ENCODE measurements around the gene AXIN1.
A peak's percentile ranks its signal among the peaks of the same experiment; 100 is the strongest.
"Not testable (repeated sequence)": the region's sequence is repeated elsewhere in the genome, so short reads cannot be mapped to it uniquely, and the experiment has no call there.

AXIN1 gene

DNA sequence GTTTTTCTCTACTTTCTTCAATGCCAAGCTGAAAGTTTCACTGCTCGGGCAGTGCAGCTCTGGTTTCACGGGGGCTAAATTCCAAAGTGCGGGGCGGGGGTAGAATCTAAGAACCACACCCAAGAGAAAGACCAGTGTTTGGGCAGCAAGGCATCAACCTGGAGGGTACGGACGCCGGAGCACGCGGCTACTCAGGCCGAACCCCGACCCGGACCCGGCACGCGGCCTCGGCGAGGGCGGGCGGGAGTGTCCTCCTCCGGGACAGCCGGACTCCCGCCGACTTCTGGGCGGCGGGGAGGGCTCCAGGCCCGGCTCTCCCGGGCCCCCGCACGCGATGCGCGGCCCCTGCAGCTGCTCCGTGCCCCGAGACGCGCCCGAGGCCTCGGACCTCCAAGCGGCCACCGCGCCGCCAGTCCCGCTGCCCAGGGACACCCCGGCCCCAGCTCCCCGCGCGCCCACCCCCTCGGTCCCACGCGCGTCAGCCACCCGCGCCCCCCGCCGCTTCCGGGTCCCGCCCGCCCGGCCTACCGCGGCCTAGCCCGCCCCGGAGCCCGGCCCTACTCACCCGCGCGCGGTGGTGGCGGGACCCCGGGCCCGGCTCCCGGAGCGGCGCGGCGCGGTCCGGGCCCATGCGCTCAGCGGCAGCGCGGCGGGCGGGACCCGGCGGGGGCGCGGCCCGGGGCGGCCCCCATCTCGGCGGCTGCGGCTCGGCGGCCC lies 561 bp downstream of the AXIN1 start:
- peak; percentile 40 for DNase-seq (ENCODE audit: low read depth)

DNA sequence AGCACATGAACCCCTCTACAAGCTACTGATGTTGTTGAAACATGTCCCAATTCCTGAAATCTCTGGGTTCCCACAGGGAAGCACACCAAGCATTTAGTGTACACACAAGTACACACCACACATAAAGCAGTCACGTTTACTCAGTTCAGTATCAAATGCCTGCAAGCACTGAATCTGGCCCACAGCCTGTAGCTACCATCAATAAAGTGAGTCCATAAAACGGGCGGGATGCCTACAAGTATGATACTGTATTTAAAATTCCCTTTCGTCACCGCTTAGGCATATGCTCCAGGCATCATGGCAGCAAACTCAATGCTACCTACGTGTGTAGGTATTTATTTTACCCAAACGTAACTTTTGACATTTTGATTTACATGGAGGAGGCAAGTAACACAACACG lies 2.3 kb downstream of the AXIN1 start:
- no peak for DNase-seq (ENCODE audit: low read depth)

DNA sequence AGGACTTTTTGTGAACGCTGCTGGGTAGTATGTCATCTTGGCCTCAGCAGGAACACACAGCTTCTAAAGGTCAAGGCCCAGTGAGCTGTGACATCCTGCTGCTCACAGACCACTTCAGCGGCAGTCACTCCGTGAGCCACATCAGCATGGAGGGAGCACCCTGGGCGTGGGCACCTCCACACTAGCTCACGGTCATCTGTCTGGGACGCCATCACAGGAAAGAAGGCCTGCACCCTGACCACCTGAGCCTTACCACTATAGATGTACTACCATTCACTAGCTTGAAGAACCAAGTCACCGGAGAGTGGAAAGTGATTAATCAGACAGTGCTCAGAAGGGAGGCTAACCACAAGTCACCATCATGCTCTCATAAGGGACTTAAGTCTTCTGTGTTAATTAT lies 3.3 kb downstream of the AXIN1 start:
- DNase-seq (ENCODE audit: low read depth): no peak

DNA sequence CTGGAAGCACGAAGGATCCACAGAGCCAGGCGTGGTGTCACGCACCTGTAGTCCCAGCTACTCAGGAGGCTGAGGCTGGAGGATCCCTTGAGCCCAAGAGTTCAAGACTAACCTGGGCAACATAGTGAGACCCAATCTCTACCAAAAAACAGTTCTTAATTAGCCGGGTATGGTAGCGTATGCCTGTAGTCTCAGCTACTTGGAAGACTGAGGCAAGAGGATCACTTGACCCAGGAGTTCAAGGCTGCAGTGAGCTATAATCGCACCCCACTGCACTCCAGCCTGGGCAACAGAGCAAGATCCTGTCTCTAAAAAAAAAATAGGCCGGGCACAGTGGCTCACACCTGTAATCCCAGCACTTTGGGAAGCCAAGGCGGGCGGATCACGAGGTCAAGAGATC lies 4.0 kb downstream of the AXIN1 start:
- not testable (repeated sequence) for DNase-seq (ENCODE audit: low read depth)

DNA sequence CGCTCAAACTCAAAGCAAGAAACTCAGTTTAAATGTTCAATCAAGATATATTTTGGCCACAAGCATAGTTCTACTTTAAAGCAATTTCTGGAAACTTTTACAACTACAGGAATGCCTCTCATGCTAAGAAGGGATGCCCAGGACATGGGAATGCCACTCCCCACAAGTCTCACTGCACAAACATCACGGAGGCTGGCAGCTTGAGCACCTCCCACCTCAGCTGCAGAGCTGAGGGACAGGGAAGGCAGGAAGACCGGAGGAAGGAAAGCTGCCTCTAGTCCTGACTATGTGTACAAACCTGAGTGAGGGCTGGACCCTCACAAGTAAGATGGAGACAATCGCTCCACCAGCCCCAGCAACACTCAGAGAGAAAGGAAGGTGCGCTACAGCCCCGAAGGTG lies 5.3 kb downstream of the AXIN1 start:
- DNase-seq (ENCODE audit: low read depth): no peak

DNA sequence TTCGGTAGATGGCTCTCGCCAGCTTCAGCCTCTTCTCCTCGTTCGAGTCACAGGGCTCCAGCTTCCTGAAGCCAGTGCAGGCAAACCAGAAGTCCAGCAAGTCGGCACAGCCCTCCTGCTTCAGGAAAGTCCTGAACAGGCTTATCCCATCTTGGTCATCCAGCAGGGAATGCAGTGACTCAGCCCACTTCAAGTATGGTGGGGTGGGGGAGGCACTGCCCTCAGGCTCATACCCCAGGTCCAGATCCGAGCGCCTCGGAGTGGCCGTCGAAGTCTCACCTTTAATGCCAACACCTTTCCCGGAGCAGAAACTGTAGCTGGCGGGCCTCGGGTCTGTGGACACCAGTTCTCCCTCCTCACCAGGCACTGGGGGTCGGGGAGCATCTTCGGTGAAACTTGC lies 5.9 kb downstream of the AXIN1 start:
- DNase-seq (ENCODE audit: low read depth): no peak

DNA sequence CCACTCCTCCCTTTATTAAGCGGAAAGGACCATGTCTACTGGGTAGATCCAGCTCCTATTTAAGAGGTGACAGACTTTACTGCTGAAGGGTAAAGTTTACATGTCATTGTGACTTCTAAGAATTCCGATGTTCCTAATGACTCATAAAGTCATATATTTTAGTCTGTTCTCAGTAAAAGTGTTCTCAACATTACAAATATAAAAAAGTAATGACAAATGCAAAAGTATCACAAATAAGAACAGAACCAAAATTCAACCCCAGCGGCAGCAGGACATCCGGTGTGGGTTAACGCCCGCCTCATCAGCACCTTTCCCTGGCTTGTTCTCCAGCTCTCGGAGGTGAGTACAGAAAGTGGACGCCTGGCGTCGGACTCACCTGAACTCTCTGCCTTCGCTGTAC lies 6.8 kb downstream of the AXIN1 start:
- no peak for DNase-seq (ENCODE audit: low read depth)

DNA sequence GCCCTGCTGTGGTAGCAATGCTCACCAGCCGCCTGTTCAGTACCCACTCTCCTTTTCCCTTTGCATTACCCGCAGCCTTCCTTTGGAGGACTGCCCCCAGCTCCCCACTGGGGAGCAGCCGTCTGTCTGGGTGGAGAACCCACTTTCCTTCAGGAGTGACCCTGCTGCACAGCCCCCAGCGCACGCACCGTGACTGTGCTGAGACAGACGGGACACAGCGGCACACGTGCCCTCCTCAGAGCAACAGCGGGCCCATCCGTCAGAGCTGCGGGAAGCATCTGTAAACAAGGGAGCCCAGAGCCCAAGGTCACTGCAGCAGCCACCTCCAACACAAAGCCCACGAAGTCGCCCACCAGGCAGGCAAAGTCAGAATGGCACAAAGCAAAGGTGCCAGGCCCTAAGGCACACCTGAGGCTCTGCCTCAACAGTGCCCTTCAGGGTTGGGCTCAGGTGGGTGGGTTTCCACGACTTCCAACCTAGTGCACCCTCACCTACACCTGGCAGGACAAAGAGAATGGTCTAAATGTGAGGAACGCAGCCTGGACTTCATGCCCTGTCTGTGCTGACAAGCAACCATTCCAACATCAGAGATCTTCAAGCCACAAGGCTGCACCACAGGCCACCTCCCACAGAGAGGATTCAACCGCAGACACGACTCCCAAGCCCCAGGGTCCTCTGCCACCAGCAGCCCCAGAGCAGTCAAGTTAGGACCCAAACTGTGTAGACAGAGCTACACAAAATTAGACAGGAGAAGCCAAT lies 9.9 kb downstream of the AXIN1 start:
- DNase-seq (ENCODE audit: low read depth): no peak

DNA sequence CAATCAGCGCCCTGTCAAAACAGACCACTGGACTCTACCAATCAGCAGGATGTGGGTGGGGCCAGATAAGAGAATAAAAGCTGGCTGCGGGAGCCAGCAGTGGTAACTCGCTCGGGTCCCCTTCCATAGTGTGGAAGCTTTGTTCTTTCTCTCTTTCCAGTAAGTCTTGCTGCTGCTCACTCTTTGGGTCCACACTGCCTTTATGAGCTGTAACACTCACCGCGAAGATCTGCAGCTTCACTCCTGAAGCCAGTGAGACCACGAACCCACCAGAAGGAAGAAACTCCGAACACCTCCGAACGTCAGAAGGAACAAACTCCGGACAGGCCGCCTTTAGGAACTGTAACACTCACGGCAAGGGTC lies 10.6 kb downstream of the AXIN1 start:
- not testable (repeated sequence) for DNase-seq (ENCODE audit: low read depth)

DNA sequence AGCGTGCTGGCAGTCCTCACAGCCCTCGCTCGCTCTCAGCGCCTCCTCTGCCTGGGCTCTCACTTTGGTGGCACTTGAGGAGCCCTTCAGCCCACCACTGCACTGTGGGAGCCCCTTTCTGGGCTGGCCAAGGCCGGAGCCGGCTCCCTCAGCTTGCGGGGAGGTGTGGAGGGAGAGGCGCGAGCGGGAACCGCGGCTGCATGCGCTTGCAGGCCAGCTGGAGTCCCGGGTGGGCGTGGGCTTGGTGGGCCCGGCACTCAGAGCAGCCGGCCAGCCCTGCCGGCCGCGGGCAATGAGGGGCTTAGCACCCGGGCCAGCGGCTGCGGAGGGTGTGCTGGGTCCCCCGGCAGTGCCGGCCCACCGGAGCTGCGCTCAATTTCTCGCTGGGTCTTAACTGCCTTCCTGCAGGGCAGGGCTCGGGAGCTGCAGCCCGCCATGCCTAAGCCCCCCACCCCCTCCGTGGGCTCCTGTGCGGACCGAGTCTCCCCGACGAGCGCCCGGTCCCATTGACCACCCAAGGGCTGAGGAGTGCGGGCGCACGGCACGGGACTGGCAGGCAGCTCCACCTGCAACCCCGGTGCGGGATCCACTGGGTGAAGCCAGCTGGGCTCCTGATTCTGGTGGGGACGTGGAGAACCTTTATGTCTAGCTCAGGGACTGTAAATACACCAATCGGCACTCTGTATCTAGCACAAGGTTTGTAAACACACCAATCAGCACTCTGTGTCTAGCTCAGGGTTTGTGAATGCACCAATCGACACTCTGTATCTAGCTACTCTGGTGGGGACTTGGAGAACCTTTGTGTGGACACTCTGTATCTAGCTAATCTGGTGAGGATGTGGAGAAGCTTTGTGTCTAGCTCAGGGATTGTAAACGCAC lies 11.2 kb downstream of the AXIN1 start:
- not testable (repeated sequence) for DNase-seq (ENCODE audit: low read depth)

DNA sequence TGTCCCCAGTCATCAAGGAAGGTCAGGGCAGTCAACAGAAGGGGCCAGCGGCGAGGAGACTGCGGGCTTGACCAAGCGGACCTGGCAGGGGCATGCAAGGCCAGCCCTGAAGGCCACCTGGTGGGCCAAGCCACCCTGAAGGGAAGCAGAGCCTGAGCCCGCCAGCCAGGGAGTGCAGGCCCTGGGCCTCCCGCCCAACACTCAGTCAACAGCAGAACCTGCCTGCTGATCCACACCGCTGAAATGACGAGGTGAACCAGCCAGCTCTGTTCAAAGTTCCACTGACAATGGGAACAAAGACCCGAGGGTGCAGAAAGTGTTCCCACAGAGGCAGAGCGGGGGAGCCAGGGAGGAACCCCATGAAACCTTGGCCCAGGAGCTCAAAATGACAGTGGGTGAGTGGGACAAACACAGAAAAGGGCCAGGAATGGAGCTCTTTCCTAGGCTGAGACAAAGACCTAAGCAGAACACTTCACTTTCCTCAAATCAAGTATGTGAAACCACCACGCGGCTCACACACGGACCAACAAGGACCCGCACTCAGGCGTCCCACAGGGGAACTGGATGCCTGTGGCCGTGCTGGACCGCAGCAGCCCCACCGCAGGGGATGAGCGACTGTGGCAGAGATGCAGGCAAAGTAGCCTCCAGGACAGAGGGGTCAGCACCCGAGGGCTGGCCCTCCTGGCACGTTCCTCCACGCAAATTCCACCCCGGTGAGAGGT lies 12.0 kb downstream of the AXIN1 start:
- DNase-seq (ENCODE audit: low read depth): no peak

DNA sequence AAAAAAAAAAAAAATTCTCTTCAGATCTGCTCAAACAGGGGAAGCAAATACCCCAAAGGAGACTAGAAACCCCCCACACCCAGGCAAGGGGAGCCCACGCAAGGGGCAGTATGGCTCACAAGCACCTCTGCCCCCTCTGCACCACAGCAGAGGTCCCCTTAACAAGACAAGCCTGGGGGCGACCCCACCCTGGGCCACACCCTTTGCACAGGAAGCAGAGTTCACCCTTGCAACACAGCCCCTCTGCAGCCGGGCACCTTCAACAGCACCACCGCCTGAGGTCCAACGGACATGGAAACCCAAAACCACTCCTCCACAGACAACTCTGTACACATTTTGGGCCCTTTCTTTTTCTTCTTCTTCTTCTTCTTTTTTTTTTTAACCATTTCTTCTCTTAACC lies 12.8 kb downstream of the AXIN1 start:
- DNase-seq (ENCODE audit: low read depth): no peak

DNA sequence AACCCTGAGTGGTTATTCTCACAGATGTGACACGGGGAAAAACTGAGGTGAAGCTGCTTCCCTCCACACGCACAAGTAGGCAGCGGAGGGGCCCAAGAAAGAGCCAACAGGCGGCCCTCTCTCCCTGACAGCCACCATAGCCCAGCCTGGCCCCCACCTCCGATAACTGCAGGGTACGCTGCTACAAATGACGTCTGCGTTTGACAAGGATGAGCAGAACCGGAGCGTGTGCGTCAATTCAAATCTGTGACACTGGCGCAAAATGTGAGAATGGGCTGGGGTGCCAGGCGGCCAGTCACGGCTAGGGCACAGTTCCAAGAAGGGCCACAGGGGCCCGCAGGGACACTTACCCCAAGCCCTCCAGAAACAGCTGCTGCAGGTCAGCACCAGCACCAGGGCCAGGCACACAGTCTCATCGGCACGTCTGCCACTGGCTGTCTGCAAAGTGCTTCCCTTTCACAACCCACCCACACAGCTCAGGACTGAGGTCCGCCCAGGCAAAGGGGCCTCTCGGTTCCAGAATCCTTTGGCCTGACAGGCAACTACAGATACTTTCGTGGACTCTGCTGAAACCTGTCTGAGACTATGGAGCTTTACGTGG lies 14.4 kb downstream of the AXIN1 start:
- DNase-seq (ENCODE audit: low read depth): no peak

DNA sequence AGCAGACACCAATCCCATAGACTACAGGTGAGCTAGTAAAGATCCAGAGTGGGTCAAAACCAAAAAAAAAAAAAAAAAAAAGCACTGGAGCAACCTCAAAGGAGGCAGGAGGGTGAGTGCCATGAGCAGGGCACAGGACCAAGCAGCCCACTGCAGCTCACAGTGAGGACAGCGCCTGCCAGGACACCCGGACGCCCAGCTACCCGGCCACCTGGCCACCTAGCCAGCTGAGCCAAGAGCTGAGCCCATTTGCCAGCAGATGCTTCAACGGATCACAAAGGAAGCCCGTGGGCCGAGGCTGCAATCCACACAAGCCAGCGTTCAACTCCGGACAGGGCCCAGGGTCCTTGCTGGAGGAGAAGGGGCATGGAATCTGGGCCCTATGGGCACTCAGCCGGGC lies 15.1 kb downstream of the AXIN1 start:
- DNase-seq (ENCODE audit: low read depth): no peak

DNA sequence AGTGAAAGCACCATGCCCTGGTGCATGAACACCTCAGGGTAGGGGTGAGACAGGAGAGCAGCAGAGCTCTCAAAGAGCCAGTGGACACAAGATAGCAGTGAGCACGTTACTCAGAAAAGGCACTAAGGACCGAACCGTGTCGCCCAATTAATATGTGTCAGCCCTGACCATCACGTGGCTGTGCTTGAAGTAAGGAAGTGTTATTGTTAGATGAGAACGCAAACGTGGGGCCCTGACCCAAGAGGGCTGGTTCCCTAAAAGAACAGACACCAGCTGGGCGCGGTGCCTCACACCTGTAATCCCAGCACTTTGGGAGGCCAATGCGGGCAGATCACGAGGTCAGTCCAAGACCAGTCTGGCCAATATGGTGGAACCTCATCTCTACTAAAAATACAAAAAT lies 16.3 kb downstream of the AXIN1 start:
- DNase-seq (ENCODE audit: low read depth): no peak

DNA sequence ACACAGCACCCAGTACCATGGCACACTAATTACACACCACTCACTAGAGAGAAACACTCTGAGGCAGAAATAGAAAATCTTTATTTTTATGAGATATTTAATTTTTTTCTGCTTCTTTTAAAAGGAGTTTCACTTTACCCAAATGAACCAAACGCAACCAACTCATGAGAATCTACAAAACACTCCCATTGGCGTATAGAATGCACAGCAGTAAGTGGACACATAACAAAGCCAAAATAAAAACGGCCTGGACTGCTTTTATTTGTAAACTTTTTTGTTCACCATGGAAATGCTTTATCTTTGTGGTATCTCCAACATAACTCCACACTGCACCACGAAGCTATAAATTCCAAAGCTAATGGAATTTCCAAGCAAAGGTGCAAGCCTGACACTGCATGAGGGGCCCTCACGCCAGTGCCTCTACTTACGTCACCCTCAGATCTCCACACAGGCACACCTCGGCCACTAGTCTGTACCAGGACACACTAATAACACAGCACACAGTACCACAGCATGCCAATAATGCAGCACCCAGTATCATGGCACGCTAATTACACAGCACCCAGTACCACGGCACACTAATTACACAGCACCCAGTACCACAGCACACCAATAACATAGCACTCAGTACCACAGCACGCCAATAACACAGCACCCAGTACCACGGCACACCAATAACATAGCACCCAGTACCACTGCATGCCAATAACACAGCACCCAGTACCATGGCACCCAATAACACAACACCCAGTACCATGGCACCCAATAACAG lies 17.5 kb downstream of the AXIN1 start:
- DNase-seq (ENCODE audit: low read depth): not testable (repeated sequence)

DNA sequence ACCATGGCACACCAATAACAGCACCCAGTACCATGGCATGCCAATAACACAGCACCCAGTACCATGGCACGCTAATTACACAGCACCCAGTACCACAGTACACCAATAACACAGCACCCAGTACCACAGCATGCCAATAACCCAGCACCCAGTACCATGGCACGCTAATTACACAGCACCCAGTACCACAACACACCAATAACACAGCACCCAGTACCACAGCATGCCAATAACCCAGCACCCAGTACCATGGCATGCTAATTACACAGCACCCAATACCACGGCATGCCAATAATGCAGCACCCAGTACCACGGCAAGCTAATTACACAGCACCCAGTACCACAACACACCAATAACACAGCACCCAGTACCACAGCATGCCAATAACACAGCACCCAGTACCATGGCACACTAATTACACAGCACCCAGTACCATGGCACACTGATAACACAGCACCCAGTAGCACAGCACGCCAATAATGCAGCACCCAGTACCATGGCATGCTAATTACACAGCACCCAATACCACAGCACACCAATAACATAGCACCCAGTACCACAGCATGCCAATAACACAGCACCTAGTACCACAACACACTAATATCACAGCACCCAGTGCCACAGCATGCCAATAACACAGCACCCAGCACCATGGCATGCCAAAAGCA lies 18.2 kb downstream of the AXIN1 start:
- DNase-seq (ENCODE audit: low read depth): not testable (repeated sequence)

DNA sequence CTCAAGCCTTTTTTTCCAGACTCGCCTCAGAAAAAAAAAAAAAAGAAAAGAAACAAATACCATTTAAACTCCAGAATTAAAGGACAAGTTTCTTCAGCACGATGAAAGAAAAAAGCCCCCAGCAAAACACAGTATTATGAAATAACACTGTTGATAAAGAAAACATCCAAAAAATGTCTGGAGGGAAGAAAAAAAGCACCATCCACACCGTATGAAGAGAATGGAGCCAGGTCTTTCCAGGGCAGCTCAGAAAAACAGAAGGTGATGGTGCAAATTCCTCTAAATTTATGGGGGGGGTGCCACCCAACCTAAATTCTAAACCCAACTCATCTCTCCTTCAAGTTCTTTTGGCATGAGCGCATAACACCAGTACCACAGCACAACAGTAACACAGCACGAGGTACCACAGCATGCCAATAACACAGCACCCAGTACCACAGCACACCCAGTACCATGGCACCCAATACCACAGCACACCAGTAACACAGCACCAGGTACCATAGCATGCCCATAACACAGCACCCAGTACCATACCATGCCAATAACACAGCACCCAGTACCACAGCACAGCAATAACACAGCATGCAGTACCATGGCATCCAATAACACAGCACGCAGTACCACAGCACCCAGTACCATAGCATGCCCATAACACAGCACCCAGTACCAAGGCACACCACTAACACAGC lies 19.0 kb downstream of the AXIN1 start:
- DNase-seq (ENCODE audit: low read depth): no peak

DNA sequence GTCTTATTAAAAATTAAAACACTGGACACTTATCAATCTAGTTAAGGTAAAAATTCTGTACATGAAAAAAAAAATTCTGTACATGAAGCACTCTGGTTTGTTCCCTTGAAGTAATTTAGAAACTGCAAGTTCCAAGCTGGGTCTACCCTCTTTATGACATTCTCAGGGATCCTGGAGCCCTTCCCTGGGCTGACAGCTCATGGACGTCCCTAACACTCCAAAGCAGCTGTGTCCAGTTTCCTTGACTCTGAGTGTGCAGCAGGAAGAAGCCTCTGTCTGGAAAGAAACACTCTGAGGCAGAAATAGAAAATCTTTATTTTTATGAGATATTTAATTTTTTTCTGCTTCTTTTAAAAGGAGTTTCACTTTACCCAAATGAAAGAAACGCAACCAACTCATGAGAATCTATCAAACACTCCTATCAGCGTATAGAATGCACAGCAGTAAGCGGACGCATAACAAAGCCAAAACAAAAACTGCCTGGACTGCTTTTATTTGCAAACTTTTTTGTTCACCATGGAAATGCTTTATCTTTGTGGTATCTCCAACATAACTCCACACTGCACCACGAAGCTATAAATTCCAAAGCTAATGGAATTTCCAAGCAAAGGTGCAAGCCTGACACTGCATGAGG lies 21.2 kb downstream of the AXIN1 start:
- not testable (repeated sequence) for DNase-seq (ENCODE audit: low read depth)

Measured in T-helper 22 cell (primary cell).